Ovary (tissue), 9 donors: ENCODE data around the gene AP4B1. TPM values are rescaled to one million over a fixed set of nuclear protein-coding genes. Genes with fewer than 3 reads are reported as not detected.

Experiments used
- DNase-seq, 5 donors: peaks; one replicate each; pipeline ENCODE4 v3.0.0-alpha.2; 2019 to 2020
- H3K27ac ChIP-seq, 2 donors: fragments of 200-600 bp; one replicate each; pipeline versions ENCODE4 v1.5.1 to v1.8.0; 2019 to 2022
- H3K27me3 ChIP-seq: fragments of 200-600 bp; one replicate; pipeline ENCODE4 v1.8.0; 2022
- H3K36me3 ChIP-seq: fragments of 200-600 bp; sonication (generic); one replicate; pipeline ENCODE4 v1.5.1; 2019
- H3K4me1 ChIP-seq: one replicate; pipeline ENCODE4 v1.8.1; 2013; ENCODE audit warnings: mild to moderate bottlenecking, moderate library complexity; ENCODE audit not compliant: insufficient read depth
- H3K4me3 ChIP-seq: fragments of 200-600 bp; sonication (generic); one replicate; pipeline ENCODE4 v1.5.1; 2017
- H3K9me3 ChIP-seq, 2 donors: fragments of 200-600 bp in 1 of 2; sonication (generic) in 1 of 2; one replicate each; pipeline versions ENCODE4 v1.5.1 to v1.8.1; 2013 to 2019; ENCODE audit warnings: mild to moderate bottlenecking in 1 of 2, moderate library complexity in 1 of 2
- CTCF ChIP-seq, 3 donors: fragments of 450-650 bp in 2 of 3; fragments of 200-600 bp in 1 of 3; IDR thresholded peaks; one replicate each; pipeline versions ENCODE4 v1.5.1 to v1.8.0; 2016 to 2022; ENCODE audit warnings: antibody characterized with exemption in 3 of 3, mild to moderate bottlenecking in 1 of 3
- EP300 ChIP-seq: sonication (generic); formaldehyde crosslinking; IDR thresholded peaks from one replicate; pipeline ENCODE4 v1.6.1; 2017; ENCODE audit warnings: antibody characterized with exemption
- POLR2A ChIP-seq: fragments of 450-650 bp; IDR thresholded peaks from one replicate; pipeline ENCODE4 v1.6.1; 2017; ENCODE audit warnings: antibody characterized with exemption, mild to moderate bottlenecking, moderate library complexity
- WGBS, 3 donors: extraction: QIAGEN DNeasy Blood & Tissue Kit in 1 of 3; methylation state at CpG; one replicate each; pipeline versions ENCODE4 v1.1.5 to v1.1.7; 2013 to 2017; 5-methylcytosine and 5-hydroxymethylcytosine counted together
- intact Hi-C, 4 donors: fragments of 100-400 bp; cut with DNase I; formaldehyde crosslinking; loops; one replicate each; pipeline versions ENCODE4 v1.11.0 to v1.15.1; 2022 to 2023
- polyA plus RNA-seq, 2 donors: library from polyadenylated mRNA; stranded (reverse); fragments of 200-250 nt in 1 of 2; fragments of 350-450 nt in 1 of 2; fragmentation: Illumina TruSeq in 1 of 2; extraction: RNeasy Lipid Tissue Mini Kit (QIAGEN cat#74804) in 1 of 2; gene quantifications; one replicate each; pipeline ENCODE4 v1.2.3, GENCODE V29; 2013 to 2014
- total RNA-seq, 7 donors: library from RNA; depleted of rRNA in 2 of 7; stranded (reverse); fragments of >200 nt in 2 of 7; fragmentation: NEBNext Ultra II Directional in 3 of 7; extraction: Animal tissue kit (Norgen Biotek cat#: 25700) in 3 of 7; gene quantifications; one replicate each; pipeline versions ENCODE4 v1.1.0 to v1.2.4, GENCODE V29; 2016 to 2023
- donor health status: DM: no; HTN: no; CAD: no; lungs with moderate emphysema.
- donor health status: DM: no; HTN: no; CAD: no.
- donor health status: Bipolar disorder and iron deficiency.
- donor health status: DM: yes; HTN: yes; CAD: no.
- donor health status: DM: no; HTN: no; CAD: no.
- donor health status: DM: yes; HTN: yes; CAD: no.

Gene AP4B1
- total and polyA plus RNA-seq, 9 donors, result 14.4 to 23.7 (median 16.9) TPM

GRCh38 chr1:113881661-113882060 lies 22.9 kb downstream of the AP4B1 start:
- no peaks in the 10 kb centered on the region for H3K9me3 ChIP-seq
- no peak overlapping the region for H3K27ac ChIP-seq
- 79 to 89% (median 85%) methylated on average over 2 of the region's 2 CpGs for WGBS, 3 donors
- H3K36me3 ChIP-seq, result no peaks in the 10 kb centered on the region
- no peak overlapping the region for H3K4me3 ChIP-seq
- H3K4me1 ChIP-seq, result peaks cover 2% of the 10 kb centered on the region
- DNase-seq, result no peak
- H3K27me3 ChIP-seq, result no peaks in the 10 kb centered on the region
- no peak for TF ChIP-seq CTCF (IDR thresholded peaks at IDR 0.05)
- TF ChIP-seq POLR2A, result no peak
- TF ChIP-seq EP300, result no peak
- intact Hi-C loops, result no loop called here

- Histone ChIP-seq H3K4me1 (peaks cover 2% of the 10 kb centered on the region), H3K4me3 (no peak overlapping the region), H3K27ac (no peak overlapping the region), H3K36me3 (no peaks in the 10 kb centered on the region), H3K27me3 (no peaks in the 10 kb centered on the region), H3K9me3 (no peaks in the 10 kb centered on the region)
- DNase-seq, result no peak
- TF ChIP-seq EP300, result no peak
- TF ChIP-seq POLR2A, result no peak
- TF ChIP-seq CTCF (IDR thresholded peaks at IDR 0.05), result no peak
- intact Hi-C loops, result no loop called here
- 65 to 79% (median 77%) methylated on average over 4 of the region's 4 CpGs for WGBS, 3 donors
Observed at GRCh38 chr1:113879739-113880038, 24.9 kb downstream of the AP4B1 start.

DNA sequence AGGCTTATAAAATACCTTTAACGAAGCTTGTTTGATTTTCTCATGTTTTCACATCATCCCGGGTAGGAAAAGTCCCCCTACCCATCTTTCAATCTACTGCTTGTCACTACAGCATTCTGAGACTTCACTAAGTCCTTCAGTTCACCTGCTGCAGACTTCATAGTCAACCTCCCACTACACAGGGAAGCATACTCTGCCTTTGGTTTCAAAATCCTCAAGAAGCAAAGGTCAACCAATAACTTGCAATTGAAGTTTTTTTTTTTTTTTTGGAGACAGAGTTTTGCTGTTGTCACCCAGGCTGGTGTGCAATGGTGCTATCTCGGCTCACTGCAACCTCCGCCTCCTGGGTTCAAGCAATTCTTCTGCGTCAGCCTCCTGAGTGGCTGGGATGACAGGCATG lies 28.4 kb downstream of the AP4B1 start:
- H3K4me1 ChIP-seq, result no peaks in the 10 kb centered on the region
- intact Hi-C loops, result no loop called here

DNA sequence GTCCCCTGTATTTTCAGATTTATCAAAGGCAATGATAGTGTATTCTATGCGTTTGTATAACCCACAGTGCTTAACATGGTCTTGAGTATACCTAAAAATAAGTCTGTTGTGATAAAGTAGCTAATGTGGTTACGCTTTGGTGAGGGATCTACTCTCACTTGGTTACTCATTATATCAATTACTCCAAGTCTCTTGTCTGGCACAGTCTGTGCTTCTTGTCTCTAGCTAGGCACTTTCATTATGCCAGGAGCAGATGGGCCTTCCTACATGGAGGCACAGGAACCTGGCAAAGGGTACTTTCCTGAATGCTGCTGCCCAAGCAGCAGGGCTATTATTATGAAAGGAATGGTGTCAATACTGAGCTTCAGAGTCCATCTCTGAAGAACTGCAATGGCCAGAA lies 28.9 kb downstream of the AP4B1 start:
- intact Hi-C loops, result no loop called here
- H3K27ac ChIP-seq, result no peak overlapping the region

More for the DNA sequence above, 28.4 kb downstream of the AP4B1 start:
- no peaks in the 10 kb centered on the region for H3K27me3 ChIP-seq
- no peak for DNase-seq
- H3K36me3 ChIP-seq, result no peaks in the 10 kb centered on the region
- TF ChIP-seq POLR2A (no peak), CTCF (IDR thresholded peaks at IDR 0.05) (no peak), EP300 (no peak)
- no peak overlapping the region for H3K4me3 ChIP-seq
- H3K27ac ChIP-seq, result no peak overlapping the region
- 86 to 95% (median 87%) methylated on average over 5 of the region's 5 CpGs for WGBS, 3 donors
- no peaks in the 10 kb centered on the region for H3K9me3 ChIP-seq

More for the DNA sequence above, 28.9 kb downstream of the AP4B1 start:
- H3K9me3 ChIP-seq, result no peaks in the 10 kb centered on the region
- TF ChIP-seq EP300 (no peak), POLR2A (no peak), CTCF (IDR thresholded peaks at IDR 0.05) (no peak)
- H3K36me3 ChIP-seq, result no peaks in the 10 kb centered on the region
- no peaks in the 10 kb centered on the region for H3K4me1 ChIP-seq
- no peak for DNase-seq
- WGBS, 3 donors, result 90 to 94% (median 94%) methylated on average over 2 of the region's 2 CpGs
- no peak overlapping the region for H3K4me3 ChIP-seq
- H3K27me3 ChIP-seq, result no peaks in the 10 kb centered on the region
